SK-N-SH treated with all-trans-retinoic acid at 6 μM for 48 hours (cell line): Measurements from ENCODE around the gene UMPS.

Source experiments
- PATZ1 ChIP-seq: fragments of 250-450 bp; sonication (Bioruptor Pico); IDR thresholded peaks from 2 replicates; pipeline ENCODE4 v1.8.0; 2020; ENCODE audit warnings: mild to moderate bottlenecking, moderate library complexity, borderline replicate concordance
- ZFP3 ChIP-seq: fragments of 250-450 bp; sonication (Bioruptor Pico); IDR thresholded peaks from 2 replicates; pipeline ENCODE4 v1.5.0; 2020; ENCODE audit warnings: mild to moderate bottlenecking, moderate library complexity

GRCh38 chr3:124780761-124781475 is 50.7 kb downstream of the UMPS start:
- TF ChIP-seq PATZ1 (CRISPR knock-in tag) (no peak), ZFP3 (CRISPR knock-in tag) (no peak)
